IMR-90 (cell line): ENCODE results near the gene PSRC1. TPM values are rescaled to one million over a fixed set of nuclear protein-coding genes. Genes with fewer than 3 reads are reported as not detected.
A peak's percentile ranks its signal among the peaks of the same experiment; 100 is the strongest.

Experiments
- ATAC-seq: fragments of 200-7000 bp; cut with Tn5 transposase; 2 replicates; pipeline ENCODE4 v1.9.1; 2020; ENCODE audit warnings: low read depth, mild to moderate bottlenecking, moderate library complexity
- BruUV-seq: library from RNA; stranded (reverse); fragments of 400-500 nt; replicated peaks from 2 replicates; lab custom pipeline; 2021; lab: Mats Ljungman, UMichigan
- CTCF ChIA-PET: fragments of 300-600 bp; formaldehyde crosslinking; extraction: SDS; loops from one replicate; lab custom pipeline; 2021; ENCODE audit warnings: antibody characterized with exemption; lab: Yijun Ruan, JAX
- POLR2A ChIA-PET: fragments of 300-600 bp; sonication (Branson Sonifier 250); formaldehyde crosslinking; loops from one replicate; lab custom pipeline; 2022; ENCODE audit warnings: antibody characterized with exemption; ENCODE audit not compliant: unreplicated experiment; lab: Charles Lee
- DNase-seq: peaks from one replicate; pipeline ENCODE4 v3.0.0; 2013
- H2AFZ ChIP-seq: replicated peaks from 2 replicates; pipeline ENCODE3; 2013; ENCODE audit warnings: low read length, mild to moderate bottlenecking; ENCODE audit not compliant: poor library complexity
- H2AK5ac ChIP-seq: 2 replicates; pipeline ENCODE4 v1.6.1; 2013; ENCODE audit warnings: low read depth, low read length, inconsistent platforms
- H2AK9ac ChIP-seq: replicated peaks from 2 replicates; pipeline ENCODE3; 2013; ENCODE audit warnings: mild to moderate bottlenecking, low read depth, low read length, moderate library complexity; ENCODE audit not compliant: poor library complexity
- H2BK120ac ChIP-seq: 2 replicates; pipeline ENCODE4 v1.6.1; 2013; ENCODE audit warnings: low read depth, low read length, inconsistent platforms
- H2BK15ac ChIP-seq: 3 replicates; pipeline ENCODE4 v1.6.1; 2013; ENCODE audit warnings: low read depth, low read length, inconsistent platforms
- H2BK20ac ChIP-seq: 2 replicates; pipeline ENCODE4 v1.6.1; 2013; ENCODE audit warnings: low read depth, mild to moderate bottlenecking, inconsistent platforms, low read length, moderate library complexity
- H2BK5ac ChIP-seq: 2 replicates; pipeline ENCODE4 v1.6.1; 2013; ENCODE audit warnings: mild to moderate bottlenecking, low read depth, low read length, inconsistent platforms; ENCODE audit not compliant: poor library complexity, severe bottlenecking
- H3K14ac ChIP-seq: replicated peaks from 2 replicates; pipeline ENCODE4 v1.6.1; 2013; ENCODE audit warnings: low read depth, low read length, inconsistent platforms
- H3K18ac ChIP-seq: 2 replicates; pipeline ENCODE4 v1.6.1; 2013; ENCODE audit warnings: low read depth, low read length, control low read depth
- H3K23ac ChIP-seq: 2 replicates; pipeline ENCODE4 v1.6.1; 2013; ENCODE audit warnings: low read depth, low read length, inconsistent platforms
- H3K27ac ChIP-seq: 2 replicates; pipeline ENCODE4 v1.5.1; 2013; ENCODE audit warnings: mild to moderate bottlenecking, control low read depth, low read length; ENCODE audit not compliant: insufficient read depth
- H3K27me3 ChIP-seq: 2 replicates; pipeline ENCODE4 v1.6.1; 2013; ENCODE audit warnings: low read length; ENCODE audit not compliant: control insufficient read depth, insufficient read depth
- H3K36me3 ChIP-seq: 2 replicates; pipeline ENCODE4 v1.6.1; 2013; ENCODE audit warnings: low read length, mixed read lengths; ENCODE audit not compliant: control insufficient read depth, insufficient read depth
- H3K4ac ChIP-seq: 2 replicates; pipeline ENCODE4 v1.6.1; 2013; ENCODE audit warnings: low read depth, low read length, inconsistent platforms
- H3K4me1 ChIP-seq: 2 replicates; pipeline ENCODE4 v1.6.1; 2013; ENCODE audit warnings: low read length, mixed read lengths; ENCODE audit not compliant: control insufficient read depth, insufficient read depth
- H3K4me2 ChIP-seq: 2 replicates; pipeline ENCODE4 v1.6.1; 2013; ENCODE audit warnings: low read depth, mild to moderate bottlenecking, control low read depth, low read length, moderate library complexity
- H3K4me3 ChIP-seq: 2 replicates; pipeline ENCODE4 v1.5.1; 2013; ENCODE audit warnings: low read depth, mild to moderate bottlenecking, control low read depth, low read length, moderate library complexity; ENCODE audit not compliant: insufficient read depth
- H3K56ac ChIP-seq: 2 replicates; pipeline ENCODE4 v1.6.1; 2013; ENCODE audit warnings: low read length, inconsistent platforms; ENCODE audit not compliant: insufficient read depth; ENCODE audit errors: extremely low read depth
- H3K79me1 ChIP-seq, 2 experiments: 2 replicates each; pipeline ENCODE4 v1.6.1; 2013; ENCODE audit warnings: low read length in 2 of 2, inconsistent platforms in 1 of 2, low read depth in 1 of 2
- H3K9ac ChIP-seq: 2 replicates; pipeline ENCODE4 v1.6.1; 2013; ENCODE audit warnings: low read depth, low read length, control low read depth
- H3K9me1 ChIP-seq: 2 replicates; pipeline ENCODE4 v1.6.1; 2013; ENCODE audit warnings: low read length, inconsistent platforms; ENCODE audit not compliant: insufficient read depth
- H3K9me3 ChIP-seq: 2 replicates; pipeline ENCODE4 v1.6.1; 2013; ENCODE audit warnings: low read length; ENCODE audit not compliant: control insufficient read depth, insufficient read depth
- H4K20me1 ChIP-seq: 2 replicates; pipeline ENCODE4 v1.6.1; 2013; ENCODE audit warnings: low read length, inconsistent platforms; ENCODE audit not compliant: insufficient read depth
- H4K5ac ChIP-seq: 2 replicates; pipeline ENCODE4 v1.6.1; 2013; ENCODE audit warnings: mild to moderate bottlenecking, low read depth, low read length, control low read depth
- H4K8ac ChIP-seq, 2 experiments: 2 replicates each; pipeline ENCODE4 v1.6.1; 2013; ENCODE audit warnings: low read depth in 2 of 2, low read length in 2 of 2, control low read depth in 1 of 2, inconsistent platforms in 1 of 2
- H4K91ac ChIP-seq: 2 replicates; pipeline ENCODE4 v1.6.1; 2013; ENCODE audit warnings: low read depth, low read length, inconsistent platforms; ENCODE audit not compliant: insufficient read depth
- BHLHE40 ChIP-seq: fragments of 150-350 bp; IDR thresholded peaks from 2 replicates; pipeline ENCODE4 v1.6.1; 2016; ENCODE audit warnings: mild to moderate bottlenecking, low read depth, low read length
- CEBPB ChIP-seq: IDR thresholded peaks from 2 replicates; pipeline ENCODE4 v1.6.1; 2012; ENCODE audit warnings: low read depth, low read length, improper control_type of control experiment
- CHD1 ChIP-seq: IDR thresholded peaks from 2 replicates; pipeline ENCODE4 v1.6.1; 2012; ENCODE audit warnings: low read depth, low read length, improper control_type of control experiment
- CTCF ChIP-seq: conservative IDR thresholded peaks from 2 replicates; pipeline ENCODE4 v1.5.1; 2012; ENCODE audit warnings: mild to moderate bottlenecking, low read depth, low read length, improper control_type of control experiment
- FOS ChIP-seq: fragments of 150-350 bp; IDR thresholded peaks from 2 replicates; pipeline ENCODE4 v1.6.1; 2016; ENCODE audit warnings: low read depth, low read length
- MAFK ChIP-seq: IDR thresholded peaks from 2 replicates; pipeline ENCODE4 v1.6.1; 2012; ENCODE audit warnings: low read depth, low read length, improper control_type of control experiment
- MAZ ChIP-seq: IDR thresholded peaks from 2 replicates; pipeline ENCODE4 v1.6.1; 2012; ENCODE audit warnings: low read depth, mild to moderate bottlenecking, low read length, improper control_type of control experiment, moderate library complexity, borderline replicate concordance
- MXI1 ChIP-seq: IDR thresholded peaks from 2 replicates; pipeline ENCODE4 v1.6.1; 2012; ENCODE audit warnings: low read depth, mild to moderate bottlenecking, low read length, moderate library complexity, borderline replicate concordance
- NFE2L2 ChIP-seq: fragments of 150-350 bp; IDR thresholded peaks from 2 replicates; pipeline ENCODE4 v1.6.1; 2016; ENCODE audit warnings: low read depth, mild to moderate bottlenecking, low read length
- POLR2A ChIP-seq: IDR thresholded peaks from 2 replicates; pipeline ENCODE4 v1.6.1; 2012; ENCODE audit warnings: mild to moderate bottlenecking, low read depth, low read length
- RAD21 ChIP-seq: IDR thresholded peaks from 2 replicates; pipeline ENCODE4 v1.6.1; 2012; ENCODE audit warnings: low read length, improper control_type of control experiment
- RCOR1 ChIP-seq: IDR thresholded peaks from 2 replicates; pipeline ENCODE4 v1.6.1; 2012; ENCODE audit warnings: mild to moderate bottlenecking, low read length, improper control_type of control experiment; ENCODE audit not compliant: insufficient replicate concordance
- RFX5 ChIP-seq: IDR thresholded peaks from 2 replicates; pipeline ENCODE4 v1.8.0; 2012; ENCODE audit warnings: low read depth, mild to moderate bottlenecking, low read length, moderate library complexity
- SMC3 ChIP-seq: fragments of 150-350 bp; IDR thresholded peaks from 2 replicates; pipeline ENCODE4 v1.6.1; 2016; ENCODE audit warnings: low read depth, mild to moderate bottlenecking, antibody characterized with exemption, low read length, moderate library complexity
- WGBS, 2 experiments: methylation state at CpG; one replicate each; pipeline versions ENCODE4 v1.1.5 to v1.1.7; 2013; ENCODE audit warnings: missing lambda C conversion rate in 2 of 2; ENCODE audit not compliant: insufficient read length in 1 of 2; ENCODE audit errors: extremely low coverage in 2 of 2; 5-methylcytosine and 5-hydroxymethylcytosine counted together
- dilution Hi-C: fragments of 300-500 bp; cut with HindIII; formaldehyde crosslinking; loops from one replicate; pipeline ENCODE4 v1.14.3; 2018; ENCODE audit warnings: low sequenced_read_pairs; ENCODE audit not compliant: unreplicated experiment
- in situ Hi-C: fragments of 300-500 bp; cut with MboI; formaldehyde crosslinking; loops from 3 replicates; pipeline ENCODE4 v1.14.3; 2019; ENCODE audit warnings: low sequenced_read_pairs, inconsistent platforms, mixed read lengths
- intact Hi-C: fragments of 100-400 bp; cut with micrococcal nuclease; formaldehyde crosslinking; loops from 2 replicates; pipeline ENCODE4 v1.10.0; 2022
- polyA plus RNA-seq, 3 experiments: library from polyadenylated mRNA; depleted of rRNA; stranded (reverse); fragments of >200 nt; gene quantifications; 2 replicates each; pipeline ENCODE4 v1.2.3, GENCODE V29; 2012; ENCODE audit warnings: low replicate concordance in 1 of 3
- total RNA-seq: library from RNA; depleted of rRNA; stranded (reverse); fragments of >200 nt; gene quantifications from 2 replicates; pipeline ENCODE4 v1.2.3, GENCODE V29; 2012
- TF ChIP-seq, protein P1 (sequence below): fragments of 150-350 bp; IDR thresholded peaks from 2 replicates; pipeline ENCODE4 v1.6.1; 2016; ENCODE audit warnings: low read depth, mild to moderate bottlenecking, low read length, moderate library complexity, borderline replicate concordance

Gene PSRC1
- total and polyA plus RNA-seq, 2 of the 4 experiments (the other 2 are of a cell fraction) = 34.6 to 40.3 TPM

DNA sequence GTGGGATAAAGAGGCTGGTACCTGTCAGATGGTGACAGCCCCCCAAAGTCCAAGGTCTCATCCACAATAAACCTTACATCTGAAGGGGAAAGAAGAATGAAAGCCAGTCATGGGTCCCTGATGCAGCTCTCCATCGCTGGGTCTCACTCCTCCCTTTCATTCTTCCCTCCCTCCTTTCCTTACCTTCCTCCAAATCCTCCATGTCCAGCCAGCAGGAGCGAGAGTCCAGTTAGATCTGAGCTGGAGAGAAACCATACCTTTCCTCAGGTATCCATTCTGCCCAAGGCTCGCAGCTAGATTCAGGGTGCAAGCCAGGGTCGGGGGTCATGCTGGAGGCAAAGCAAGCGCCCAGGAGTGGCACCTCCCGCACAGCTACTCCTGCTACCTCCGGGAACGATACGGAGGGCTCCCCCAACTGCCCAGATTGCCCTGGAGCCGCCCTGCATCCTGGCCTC, 421 bp downstream of the PSRC1 start:
- intact Hi-C loops (loop anchor here (1.0 to 10.0 kb wide), 2 partner anchors 117 to 342 kb away; no protein-coding TSS in a partner anchor), dilution Hi-C loops (no loop called here), in situ Hi-C loops (no loop called here)
- peak overlapping the region; percentile 88 for H2AK9ac ChIP-seq
- H4K5ac ChIP-seq = 0 out of 2 replicates have a peak overlapping the region, but pooled peaks have one; percentile 21
- H3K4me2 ChIP-seq = peak overlapping the region; percentile 96
- peaks cover 4% of the 10 kb centered on the region; the same call in 1 of the 2 replicates for H3K9me1 ChIP-seq
- 0% methylated on average over 7 of the region's 10 CpGs; no CpG with 5 or more reads in 1 of the 2 experiments for WGBS, 2 experiments
- H3K23ac ChIP-seq = peak overlapping the region; percentile 93
- H3K9me3 ChIP-seq = no peaks in the 10 kb centered on the region
- H3K56ac ChIP-seq = peak overlapping the region; percentile 72
- peak overlapping the region; percentile 12; the same call in 1 of the 3 replicates for H2BK15ac ChIP-seq
- H3K9ac ChIP-seq = peak overlapping the region; percentile 82
- H3K14ac ChIP-seq = peak overlapping the region; percentile 48
- no peaks in the 10 kb centered on the region for H4K20me1 ChIP-seq
- no peak for DNase-seq
- H3K27ac ChIP-seq = peak overlapping the region; percentile 73
- peaks cover 6% of the 10 kb centered on the region for H3K36me3 ChIP-seq
- ChIA-PET POLR2A (interaction anchor here (0.8 to 1.6 kb wide), 3 partner anchors 13 to 88 kb away, joined by 3 read pairs; no protein-coding TSS in a partner anchor), CTCF (interaction anchor here (0.6 to 1.2 kb wide), 5 partner anchors 25 to 115 kb away, joined by 3 to 4 read pairs (median 3); partner anchors contain the start of gene SORT1)
- peak overlapping the region; percentile 60; the same call in 1 of the 2 replicates for H2BK120ac ChIP-seq
- no TSS peak for BruUV-seq
- ATAC-seq = peak; percentile 33
- H3K4me1 ChIP-seq = peaks cover 5% of the 10 kb centered on the region
- peak overlapping the region; percentile 32 to 74; a peak in 3 of 4 replicates for H4K8ac ChIP-seq
- peak overlapping the region; percentile 71 for H4K91ac ChIP-seq
- H2AFZ ChIP-seq = peak overlapping the region; percentile 95
- peak overlapping the region; percentile 63 for H3K4me3 ChIP-seq
- no peaks in the 10 kb centered on the region for H3K27me3 ChIP-seq
- H2BK20ac ChIP-seq = no peak overlapping the region
- peak overlapping the region; percentile 73 for H2BK5ac ChIP-seq
- H3K4ac ChIP-seq = peak overlapping the region; percentile 85
- peak overlapping the region; percentile 17 for H3K18ac ChIP-seq
- peak overlapping the region; percentile 63 for H2AK5ac ChIP-seq
- peaks cover 15 to 50% of the 10 kb centered on the region in 2 experiments for H3K79me1 ChIP-seq
- TF ChIP-seq MAFK = no peak
- TF ChIP-seq FOS = no peak
- TF ChIP-seq NFE2L2 = no peak
- TF ChIP-seq MXI1 = no peak
- TF ChIP-seq BHLHE40 = no peak
- TF ChIP-seq, protein P1, sequence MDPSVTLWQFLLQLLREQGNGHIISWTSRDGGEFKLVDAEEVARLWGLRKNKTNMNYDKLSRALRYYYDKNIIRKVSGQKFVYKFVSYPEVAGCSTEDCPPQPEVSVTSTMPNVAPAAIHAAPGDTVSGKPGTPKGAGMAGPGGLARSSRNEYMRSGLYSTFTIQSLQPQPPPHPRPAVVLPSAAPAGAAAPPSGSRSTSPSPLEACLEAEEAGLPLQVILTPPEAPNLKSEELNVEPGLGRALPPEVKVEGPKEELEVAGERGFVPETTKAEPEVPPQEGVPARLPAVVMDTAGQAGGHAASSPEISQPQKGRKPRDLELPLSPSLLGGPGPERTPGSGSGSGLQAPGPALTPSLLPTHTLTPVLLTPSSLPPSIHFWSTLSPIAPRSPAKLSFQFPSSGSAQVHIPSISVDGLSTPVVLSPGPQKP = no peak
- no peak for TF ChIP-seq CEBPB
- TF ChIP-seq RFX5 = no peak
- TF ChIP-seq SMC3 = no peak
- no peak for TF ChIP-seq RCOR1
- TF ChIP-seq CTCF = no peak
- no peak for TF ChIP-seq POLR2A
- no peak for TF ChIP-seq MAZ
- TF ChIP-seq RAD21 = no peak
- TF ChIP-seq CHD1 = no peak
